HG03442 (cell line): ENCODE data around the gene CCDC88A.
"Not testable (repeated sequence)": the region's sequence is repeated elsewhere in the genome, so short reads cannot be mapped to it uniquely, and the experiment has no call there.

Experiments used
- ATAC-seq: cut with Tn5 transposase; IDR thresholded peaks from one replicate; pipeline ENCODE4 v1.9.1; 2021; ENCODE audit warnings: mild to moderate bottlenecking, moderate library complexity; ENCODE audit not compliant: unreplicated experiment

The CCDC88A gene

DNA sequence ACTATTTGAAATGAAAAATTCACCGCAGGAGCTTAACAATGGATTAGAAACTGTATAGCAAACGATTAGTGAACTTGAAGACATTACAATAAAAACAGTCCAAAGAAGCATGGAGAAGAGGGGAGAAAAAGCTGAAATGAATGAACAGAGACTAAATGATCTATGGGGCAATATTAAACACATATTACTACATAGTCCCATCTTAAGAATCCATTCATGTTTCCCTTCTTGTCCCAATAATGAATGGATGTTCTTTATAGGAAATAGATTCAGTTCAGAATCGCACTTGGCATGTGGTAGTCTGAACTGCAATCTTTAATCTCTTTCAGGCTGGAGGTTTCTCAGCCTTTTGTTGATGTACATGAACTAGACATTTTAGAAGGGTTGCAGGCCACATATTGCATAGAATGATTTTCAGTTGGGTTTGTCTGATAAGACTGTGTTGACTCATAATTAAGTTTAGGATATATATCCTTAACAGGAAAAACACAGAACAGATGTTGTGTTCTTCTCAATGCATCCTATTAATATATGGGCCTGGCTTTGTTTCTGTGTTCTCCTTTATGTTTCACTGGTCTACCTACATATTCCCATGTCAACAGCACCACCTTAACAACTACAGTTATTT lies 27.9 kb downstream of the CCDC88A start:
- no peak for ATAC-seq

GRCh38 chr2:55391155-55391554 lies 28.5 kb downstream of the CCDC88A start:
- no peak for ATAC-seq

DNA sequence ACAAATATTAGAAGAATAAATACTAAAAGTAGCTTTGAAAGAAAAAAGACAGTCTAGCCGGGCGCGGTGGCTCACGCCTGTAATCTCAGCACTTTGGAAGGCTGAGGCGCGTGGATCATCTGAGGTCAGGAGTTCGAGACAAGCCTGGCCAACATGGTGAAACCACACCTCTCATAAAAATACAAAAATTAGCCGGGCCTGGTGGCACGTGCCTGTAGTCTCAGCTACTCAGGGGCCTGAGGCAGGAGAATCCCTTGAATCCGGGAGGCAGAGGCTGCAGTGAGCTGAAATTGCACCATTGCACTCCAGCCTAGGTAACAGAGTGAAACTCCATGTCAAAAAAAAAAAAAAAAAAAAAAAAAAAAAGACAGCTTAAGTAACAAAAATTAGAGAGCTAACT lies 34.1 kb downstream of the CCDC88A start:
- ATAC-seq: not testable (repeated sequence)

DNA sequence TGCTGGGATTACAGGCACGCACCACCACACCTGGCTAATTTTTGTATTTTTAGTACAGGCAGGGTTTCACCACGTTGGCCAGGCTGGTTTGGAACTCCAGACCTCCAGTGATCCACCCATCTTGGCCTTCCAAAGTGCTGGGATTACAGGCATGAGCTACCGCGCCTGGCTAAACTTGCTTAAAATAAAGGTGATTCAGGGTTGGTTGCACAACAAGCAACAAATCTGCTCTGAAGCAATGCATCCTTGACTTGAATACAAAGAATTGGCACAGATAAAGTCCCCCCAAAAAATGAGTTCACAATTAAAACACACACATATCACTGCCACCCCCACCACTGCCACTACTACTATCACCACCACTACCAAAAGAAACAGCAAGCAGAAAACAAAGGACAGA lies 34.9 kb downstream of the CCDC88A start:
- ATAC-seq: no peak

GRCh38 chr2:55371376-55371775 lies 48.3 kb downstream of the CCDC88A start:
- ATAC-seq: no peak

GRCh38 chr2:55370208-55370607 lies 49.4 kb downstream of the CCDC88A start:
- no peak for ATAC-seq

DNA sequence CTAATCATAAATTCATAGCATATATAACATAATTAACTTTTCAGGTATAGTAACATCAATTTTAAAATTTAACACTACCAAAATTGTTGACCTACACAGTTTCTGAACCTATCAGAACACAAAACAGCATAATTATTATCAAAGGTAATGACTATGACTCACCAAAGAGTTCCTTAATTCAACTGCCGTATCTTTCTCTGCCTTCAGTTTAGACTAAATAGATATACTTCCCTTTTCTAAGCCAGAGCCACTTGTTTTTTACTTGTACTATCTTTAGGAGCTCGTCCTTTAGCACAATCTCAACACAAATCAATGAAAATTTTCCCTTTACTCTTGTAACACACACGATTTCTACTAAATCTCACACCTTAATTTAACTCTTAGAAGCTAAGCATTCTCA lies 54.4 kb downstream of the CCDC88A start:
- ATAC-seq: no peak

DNA sequence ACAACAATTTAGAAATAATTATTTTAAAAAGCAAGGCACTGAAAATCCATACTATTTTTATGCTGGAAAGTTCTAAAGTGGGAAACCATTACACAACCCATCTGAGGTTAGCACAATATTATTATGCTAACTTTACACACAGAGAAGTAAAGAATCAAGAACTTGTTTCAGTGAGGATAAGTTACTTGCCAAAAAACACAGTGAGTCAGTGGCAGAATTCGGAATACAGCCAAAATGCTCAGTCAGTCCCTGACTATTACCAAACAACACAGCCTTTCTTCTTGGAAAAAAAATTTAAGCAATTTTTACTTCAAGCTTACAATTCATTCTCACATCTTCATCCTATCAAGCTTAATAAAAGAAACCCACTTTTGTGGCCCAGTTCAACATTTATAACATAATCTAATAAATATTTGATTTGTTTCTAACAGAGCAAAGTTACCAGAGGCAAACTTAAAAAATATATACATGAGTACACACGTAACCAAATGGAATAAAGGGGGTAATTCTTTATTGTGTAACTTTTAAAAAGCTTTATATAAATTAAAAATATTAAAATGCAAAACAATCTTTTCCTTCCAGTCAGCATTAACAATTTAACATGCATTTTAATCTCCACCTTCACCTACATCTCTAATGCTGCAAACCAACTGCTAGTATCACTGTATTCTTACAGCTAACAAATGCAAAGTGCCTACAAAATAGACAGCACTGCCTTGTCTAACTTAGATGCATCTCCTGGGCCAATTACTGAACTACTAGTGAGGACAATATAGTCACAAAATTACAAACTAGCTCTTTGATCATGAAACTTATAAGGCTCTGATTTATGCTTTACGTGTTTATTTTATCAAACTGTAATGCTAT lies 55.2 kb downstream of the CCDC88A start:
- no peak for ATAC-seq

- no peak for ATAC-seq
Observed at GRCh38 chr2:55363636-55364035, 56.0 kb downstream of the CCDC88A start.

DNA sequence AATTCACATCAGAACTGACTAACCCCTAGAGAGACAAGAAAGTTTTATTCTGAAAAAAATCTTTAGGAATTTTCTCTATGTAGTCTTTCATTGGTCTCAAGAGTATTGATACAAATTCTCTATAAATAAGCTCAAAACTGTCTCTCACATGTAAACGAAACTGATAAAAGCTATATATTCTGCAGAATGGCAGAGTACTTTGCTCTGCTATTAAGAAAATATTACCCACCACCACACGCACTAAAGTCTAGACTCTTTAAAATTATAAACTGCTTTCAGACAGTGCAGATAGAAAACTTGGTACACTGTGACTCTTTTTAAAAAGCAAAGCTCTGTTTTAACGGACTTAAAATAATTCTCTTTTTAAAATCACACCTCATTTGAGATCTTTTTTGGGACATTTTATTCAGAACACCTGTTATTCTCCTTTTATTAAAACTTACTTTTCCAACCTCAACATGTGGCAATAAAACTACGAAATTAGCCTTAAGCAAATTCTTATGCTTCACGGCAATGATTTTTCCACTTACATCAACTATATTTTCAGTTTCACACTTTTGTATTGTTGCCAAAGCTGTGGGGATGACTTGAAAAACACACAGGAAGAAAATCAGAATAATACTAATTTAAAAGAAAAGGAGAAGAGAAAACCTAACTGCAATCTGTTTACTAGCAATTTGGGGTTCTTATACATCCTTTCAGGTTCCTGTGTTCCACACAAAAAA lies 58.0 kb downstream of the CCDC88A start:
- no peak for ATAC-seq

DNA sequence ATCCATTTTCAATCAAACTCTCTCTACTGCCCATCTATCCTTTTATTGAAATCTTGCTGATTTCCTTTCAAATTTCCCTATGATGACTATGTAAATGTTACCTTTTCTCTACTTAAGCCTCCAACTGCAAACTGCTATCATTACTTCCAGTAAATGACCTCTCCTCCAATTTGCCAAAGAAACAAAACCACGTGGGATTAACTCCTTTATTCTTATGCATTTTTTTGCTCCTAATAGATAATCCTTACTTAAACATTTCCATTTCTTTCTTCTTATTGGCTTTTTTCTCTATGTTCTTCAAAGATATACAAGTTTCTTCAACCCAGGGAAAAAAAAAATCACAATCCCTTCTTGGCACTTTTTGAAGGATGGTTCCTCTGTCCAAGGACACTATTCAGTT lies 61.2 kb downstream of the CCDC88A start:
- no peak for ATAC-seq

- no peak for ATAC-seq
Observed at GRCh38 chr2:55357927-55358326, 61.7 kb downstream of the CCDC88A start.

DNA sequence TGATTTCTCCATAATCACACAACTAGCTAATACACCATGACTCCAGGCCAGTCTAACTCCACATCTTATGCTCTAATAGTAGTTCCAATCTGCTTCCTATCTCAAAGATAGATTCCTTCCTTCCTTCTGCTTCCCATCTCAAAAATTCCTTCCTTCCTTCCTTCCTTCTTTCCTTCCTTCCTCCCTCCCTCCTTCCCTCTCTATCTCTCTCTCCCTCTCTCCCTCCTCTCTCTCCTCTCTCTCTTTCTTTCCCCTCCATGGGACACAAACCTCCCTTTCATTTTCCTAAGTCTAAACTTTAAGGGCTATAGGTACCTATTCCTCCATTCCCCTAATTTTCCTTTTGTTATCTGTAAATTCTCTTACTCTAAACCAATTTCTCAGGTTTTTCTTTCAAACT lies 62.5 kb downstream of the CCDC88A start:
- no peak for ATAC-seq

DNA sequence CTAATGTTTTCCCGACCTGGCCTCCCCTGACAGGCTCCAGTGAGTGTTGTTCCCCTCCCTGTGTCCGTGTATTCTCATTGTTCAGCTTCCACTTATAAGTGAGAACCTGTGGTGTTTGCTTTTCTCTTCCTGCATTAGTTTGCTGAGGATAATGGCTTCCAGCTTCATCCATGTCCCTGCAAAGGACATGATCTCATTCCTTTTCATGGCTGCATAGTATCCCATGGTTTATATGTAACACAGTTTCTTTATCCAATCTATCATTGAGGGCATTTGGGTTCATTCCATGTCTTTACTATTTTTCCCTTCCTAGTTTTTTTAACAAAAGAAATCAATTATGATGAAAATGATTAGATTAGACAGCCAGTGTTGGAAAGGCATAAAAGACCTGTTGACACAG lies 63.5 kb downstream of the CCDC88A start:
- not testable (repeated sequence) for ATAC-seq

DNA sequence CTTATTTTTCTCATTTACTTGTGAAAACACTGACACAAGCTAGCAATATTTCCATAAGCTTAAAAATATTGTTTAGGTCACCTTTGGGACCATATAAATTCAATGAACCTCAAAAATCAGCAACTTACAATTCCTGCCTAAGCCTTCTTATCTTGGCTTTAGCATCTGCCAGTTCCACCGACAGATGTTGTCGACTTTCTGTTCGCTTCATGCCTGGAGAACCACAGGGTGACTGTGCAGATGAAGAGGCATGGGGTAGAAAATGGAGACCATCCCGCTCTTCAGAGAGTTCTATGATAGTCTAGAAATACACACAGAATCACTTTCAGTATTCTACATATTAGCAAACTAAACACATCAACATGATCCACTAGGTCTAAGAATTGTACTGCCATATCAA lies 64.2 kb downstream of the CCDC88A start:
- ATAC-seq: no peak

- ATAC-seq: no peak
Observed at GRCh38 chr2:55351672-55352071, 68.0 kb downstream of the CCDC88A start.

- ATAC-seq: no peak
Observed at GRCh38 chr2:55345064-55345463, 74.6 kb downstream of the CCDC88A start.

DNA sequence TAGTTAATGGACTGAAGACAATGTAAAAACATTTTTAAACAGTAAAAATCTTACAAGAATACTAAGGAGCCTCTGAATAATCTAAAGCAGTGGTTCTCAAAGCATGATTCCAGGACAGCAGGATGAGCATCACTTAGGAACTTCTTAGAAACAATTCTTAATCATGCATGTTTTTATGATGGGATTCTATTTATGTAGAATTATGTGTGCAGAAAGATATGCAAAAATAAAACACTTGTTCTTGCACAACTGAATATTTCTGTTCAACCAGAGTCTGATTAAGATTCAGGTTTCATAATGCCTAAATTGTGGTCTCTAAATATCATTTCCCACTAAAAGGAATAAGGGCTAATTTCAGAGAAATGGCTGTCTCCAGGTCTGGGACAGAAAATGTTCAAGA lies 81.4 kb downstream of the CCDC88A start:
- no peak for ATAC-seq

GRCh38 chr2:55334728-55335127 lies 84.9 kb downstream of the CCDC88A start:
- ATAC-seq: no peak

- no peak for ATAC-seq
Observed at GRCh38 chr2:55330541-55331297, 88.9 kb downstream of the CCDC88A start.
